ENCODE results near the gene IL17A.

DNA sequence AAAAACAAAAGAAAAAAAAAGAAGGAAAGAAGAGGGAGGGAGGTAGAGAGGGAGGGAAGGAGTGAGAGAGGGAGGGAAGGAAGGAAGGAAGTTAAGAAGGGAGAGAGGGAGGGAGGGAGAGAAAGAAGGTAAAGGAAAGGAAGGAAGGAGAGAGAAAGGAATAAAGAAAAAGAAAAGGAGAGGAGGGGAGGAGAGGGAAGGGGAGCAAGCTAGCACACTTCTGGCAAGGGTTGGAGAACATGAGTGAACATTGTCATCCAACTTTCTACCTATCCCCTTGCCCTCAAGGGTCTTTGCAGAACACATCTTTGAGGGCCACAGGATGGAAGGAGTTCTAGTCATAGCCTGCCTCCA, 34.1 kb upstream of the IL17A start:
- TF ChIP-seq CTCF (IDR thresholded peaks at IDR 0.05; ENCODE audit: borderline replicate concordance, extremely low read depth, low read length, poor library complexity, severe bottlenecking) = no peak
- TF ChIP-seq EZH2 (IDR thresholded peaks at IDR 0.05; ENCODE audit: borderline replicate concordance, low read depth, low read length, severe bottlenecking) = no peak
